HL-60 (cell line): Measurements from ENCODE around the gene ENG.

Experiments used
- DNase-seq, 2 experiments: peaks; one replicate each; pipeline ENCODE4 v3.0.0-alpha.2; 2010 to 2020; ENCODE audit warnings: low read depth in 1 of 2, low spot score in 1 of 2
- H3K27ac ChIP-seq: fragments of 250-450 bp; sonication (Bioruptor Pico); replicated peaks from 2 replicates; pipeline ENCODE4 v1.5.1; 2020; ENCODE audit warnings: mild to moderate bottlenecking, moderate library complexity
- H3K27me3 ChIP-seq: fragments of 250-450 bp; sonication (Bioruptor Pico); 2 replicates; pipeline ENCODE4 v1.5.1; 2021; ENCODE audit warnings: mild to moderate bottlenecking, moderate library complexity; ENCODE audit not compliant: insufficient read depth, poor library complexity, severe bottlenecking
- H3K4me3 ChIP-seq: replicated peaks from 2 replicates; pipeline ENCODE4 v1.5.1; 2011; ENCODE audit warnings: mild to moderate bottlenecking, control low read depth, low read length; ENCODE audit not compliant: insufficient read depth
- GABPA ChIP-seq: IDR thresholded peaks from 2 replicates; pipeline ENCODE4 v1.6.1; 2012; ENCODE audit warnings: low read depth
- POLR2AphosphoS5 ChIP-seq: IDR thresholded peaks from 2 replicates; pipeline ENCODE4 v1.6.1; 2012; ENCODE audit warnings: low read depth
- SPI1 ChIP-seq: IDR thresholded peaks from 2 replicates; pipeline ENCODE4 v1.6.1; 2012; ENCODE audit warnings: low read depth, mild to moderate bottlenecking, borderline replicate concordance
- TF ChIP-seq, protein P1 (sequence below): IDR thresholded peaks from one replicate; pipeline ENCODE4 v1.5.1; 2011; ENCODE audit warnings: low read length, control low read depth, inconsistent platforms; ENCODE audit not compliant: insufficient read depth
- TF ChIP-seq, protein P2 (sequence below): IDR thresholded peaks from 2 replicates; pipeline ENCODE4 v1.6.1; 2012; ENCODE audit warnings: low read depth; ENCODE audit not compliant: insufficient replicate concordance

The ENG gene

DNA sequence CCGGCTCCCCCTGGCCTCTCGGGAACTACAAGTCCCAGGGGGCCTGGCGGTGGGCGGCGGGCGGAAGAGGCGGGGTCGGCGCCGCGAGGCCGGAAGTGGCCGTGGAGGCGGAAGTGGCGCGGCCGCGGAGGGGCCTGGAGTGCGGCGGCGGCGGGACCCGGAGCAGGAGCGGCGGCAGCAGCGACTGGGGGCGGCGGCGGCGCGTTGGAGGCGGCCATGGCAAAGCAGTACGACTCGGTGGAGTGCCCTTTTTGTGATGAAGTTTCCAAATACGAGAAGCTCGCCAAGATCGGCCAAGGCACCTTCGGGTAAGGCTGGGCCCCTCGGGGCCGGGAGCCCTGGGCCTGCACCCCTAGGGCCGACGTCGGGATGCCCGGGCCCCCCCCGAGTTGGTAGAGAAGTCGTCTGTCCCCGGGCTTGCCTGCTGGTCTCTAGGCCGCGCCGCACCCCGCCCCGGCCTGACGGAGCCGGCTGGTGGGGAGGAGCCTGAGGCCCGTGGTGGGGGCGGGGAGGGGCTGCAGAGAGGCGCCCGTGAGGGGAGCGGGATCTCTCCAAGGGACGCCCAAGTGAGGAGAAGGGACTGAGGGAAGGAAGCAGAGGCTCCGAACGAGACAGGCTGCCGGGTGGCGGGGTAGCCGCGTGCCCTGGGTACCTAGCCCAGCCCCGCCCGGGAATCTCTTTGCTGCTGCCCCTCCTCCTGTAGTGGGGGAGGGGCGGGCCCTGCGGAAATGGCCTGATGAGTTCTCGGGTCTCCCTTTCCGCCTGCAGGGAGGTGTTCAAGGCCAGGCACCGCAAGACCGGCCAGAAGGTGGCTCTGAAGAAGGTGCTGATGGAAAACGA is 68.3 kb downstream of the ENG start, which contains the start of gene CDK9:
Gene CDK9 (plus strand): TSS at position 102 of the 840 bp plus-strand sequence. CDS start 115 bp downstream, at position 217.
- Histone ChIP-seq H3K4me3 (peak within 1 kb of the TSS; percentile 93), H3K27me3 (no peaks in the 10 kb centered on the region), H3K27ac (peak within 1 kb of the TSS; percentile 96)
- DNase-seq: peak in 1 of 2 experiments; percentile 90
- TF ChIP-seq GABPA (peak; percentile 85), SPI1 (peak; percentile 59; the same call in 1 of the 2 replicates), POLR2AphosphoS5 (peak; percentile 42; the same call in 1 of the 2 replicates)
- TF ChIP-seq, protein P1, sequence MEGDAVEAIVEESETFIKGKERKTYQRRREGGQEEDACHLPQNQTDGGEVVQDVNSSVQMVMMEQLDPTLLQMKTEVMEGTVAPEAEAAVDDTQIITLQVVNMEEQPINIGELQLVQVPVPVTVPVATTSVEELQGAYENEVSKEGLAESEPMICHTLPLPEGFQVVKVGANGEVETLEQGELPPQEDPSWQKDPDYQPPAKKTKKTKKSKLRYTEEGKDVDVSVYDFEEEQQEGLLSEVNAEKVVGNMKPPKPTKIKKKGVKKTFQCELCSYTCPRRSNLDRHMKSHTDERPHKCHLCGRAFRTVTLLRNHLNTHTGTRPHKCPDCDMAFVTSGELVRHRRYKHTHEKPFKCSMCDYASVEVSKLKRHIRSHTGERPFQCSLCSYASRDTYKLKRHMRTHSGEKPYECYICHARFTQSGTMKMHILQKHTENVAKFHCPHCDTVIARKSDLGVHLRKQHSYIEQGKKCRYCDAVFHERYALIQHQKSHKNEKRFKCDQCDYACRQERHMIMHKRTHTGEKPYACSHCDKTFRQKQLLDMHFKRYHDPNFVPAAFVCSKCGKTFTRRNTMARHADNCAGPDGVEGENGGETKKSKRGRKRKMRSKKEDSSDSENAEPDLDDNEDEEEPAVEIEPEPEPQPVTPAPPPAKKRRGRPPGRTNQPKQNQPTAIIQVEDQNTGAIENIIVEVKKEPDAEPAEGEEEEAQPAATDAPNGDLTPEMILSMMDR: no peak
- TF ChIP-seq, protein P2, sequence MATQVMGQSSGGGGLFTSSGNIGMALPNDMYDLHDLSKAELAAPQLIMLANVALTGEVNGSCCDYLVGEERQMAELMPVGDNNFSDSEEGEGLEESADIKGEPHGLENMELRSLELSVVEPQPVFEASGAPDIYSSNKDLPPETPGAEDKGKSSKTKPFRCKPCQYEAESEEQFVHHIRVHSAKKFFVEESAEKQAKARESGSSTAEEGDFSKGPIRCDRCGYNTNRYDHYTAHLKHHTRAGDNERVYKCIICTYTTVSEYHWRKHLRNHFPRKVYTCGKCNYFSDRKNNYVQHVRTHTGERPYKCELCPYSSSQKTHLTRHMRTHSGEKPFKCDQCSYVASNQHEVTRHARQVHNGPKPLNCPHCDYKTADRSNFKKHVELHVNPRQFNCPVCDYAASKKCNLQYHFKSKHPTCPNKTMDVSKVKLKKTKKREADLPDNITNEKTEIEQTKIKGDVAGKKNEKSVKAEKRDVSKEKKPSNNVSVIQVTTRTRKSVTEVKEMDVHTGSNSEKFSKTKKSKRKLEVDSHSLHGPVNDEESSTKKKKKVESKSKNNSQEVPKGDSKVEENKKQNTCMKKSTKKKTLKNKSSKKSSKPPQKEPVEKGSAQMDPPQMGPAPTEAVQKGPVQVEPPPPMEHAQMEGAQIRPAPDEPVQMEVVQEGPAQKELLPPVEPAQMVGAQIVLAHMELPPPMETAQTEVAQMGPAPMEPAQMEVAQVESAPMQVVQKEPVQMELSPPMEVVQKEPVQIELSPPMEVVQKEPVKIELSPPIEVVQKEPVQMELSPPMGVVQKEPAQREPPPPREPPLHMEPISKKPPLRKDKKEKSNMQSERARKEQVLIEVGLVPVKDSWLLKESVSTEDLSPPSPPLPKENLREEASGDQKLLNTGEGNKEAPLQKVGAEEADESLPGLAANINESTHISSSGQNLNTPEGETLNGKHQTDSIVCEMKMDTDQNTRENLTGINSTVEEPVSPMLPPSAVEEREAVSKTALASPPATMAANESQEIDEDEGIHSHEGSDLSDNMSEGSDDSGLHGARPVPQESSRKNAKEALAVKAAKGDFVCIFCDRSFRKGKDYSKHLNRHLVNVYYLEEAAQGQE: no peak

DNA sequence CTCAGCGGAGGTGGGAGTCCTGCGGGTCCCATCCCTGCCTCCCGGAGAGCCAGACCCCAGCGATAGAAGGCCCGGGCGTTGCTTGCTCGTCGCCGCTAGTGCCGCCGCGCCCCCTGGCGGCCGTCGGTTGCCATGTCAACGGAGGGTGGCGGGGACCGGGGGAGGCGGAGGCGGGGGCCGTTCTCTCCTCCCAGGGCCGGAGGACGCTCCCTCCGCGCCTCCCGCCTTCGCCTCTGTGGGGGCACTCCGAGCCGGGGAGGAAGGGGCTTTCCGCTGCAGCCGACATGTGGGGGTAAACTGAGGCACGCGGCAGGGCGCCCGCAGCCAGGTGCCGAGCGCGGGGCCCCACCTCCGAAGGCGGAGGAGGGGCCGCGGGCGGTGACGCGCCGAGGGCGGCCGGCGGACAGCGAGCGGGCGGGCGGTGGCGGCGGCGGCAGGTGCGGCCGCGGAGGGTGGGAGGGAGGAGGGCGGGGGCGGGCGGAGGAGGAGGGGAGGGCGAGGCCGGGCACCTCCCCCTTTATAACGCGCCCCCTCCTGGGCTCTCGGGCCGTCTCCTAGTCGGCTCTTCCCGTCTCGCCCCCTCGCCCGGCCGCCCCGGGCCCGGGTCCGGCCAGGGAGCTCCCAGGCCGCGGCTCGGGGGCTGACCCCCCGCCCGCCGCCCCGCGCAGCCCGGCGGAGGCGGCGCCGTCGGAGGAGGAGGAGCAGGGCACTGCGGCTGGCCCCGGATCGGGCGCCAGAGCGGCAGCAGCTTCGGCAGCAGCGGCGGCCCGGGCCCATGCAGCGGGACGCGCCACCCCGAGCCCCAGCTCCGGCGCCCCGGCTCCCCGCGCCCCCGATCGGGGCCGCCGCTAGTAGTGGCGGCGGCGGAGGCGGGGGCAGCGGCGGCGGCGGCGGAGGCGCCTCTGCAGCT is 69.2 kb downstream of the ENG start:
- TF ChIP-seq, protein P2: no peak
- no peak for TF ChIP-seq GABPA
- no peak for TF ChIP-seq POLR2AphosphoS5
- TF ChIP-seq, protein P1: peak; percentile 49
- peak overlapping the region; percentile 93 for H3K4me3 ChIP-seq
- H3K27ac ChIP-seq: peak overlapping the region; percentile 96
- H3K27me3 ChIP-seq: no peaks in the 10 kb centered on the region
- peak in 1 of 2 experiments; percentile 89 for DNase-seq

DNA sequence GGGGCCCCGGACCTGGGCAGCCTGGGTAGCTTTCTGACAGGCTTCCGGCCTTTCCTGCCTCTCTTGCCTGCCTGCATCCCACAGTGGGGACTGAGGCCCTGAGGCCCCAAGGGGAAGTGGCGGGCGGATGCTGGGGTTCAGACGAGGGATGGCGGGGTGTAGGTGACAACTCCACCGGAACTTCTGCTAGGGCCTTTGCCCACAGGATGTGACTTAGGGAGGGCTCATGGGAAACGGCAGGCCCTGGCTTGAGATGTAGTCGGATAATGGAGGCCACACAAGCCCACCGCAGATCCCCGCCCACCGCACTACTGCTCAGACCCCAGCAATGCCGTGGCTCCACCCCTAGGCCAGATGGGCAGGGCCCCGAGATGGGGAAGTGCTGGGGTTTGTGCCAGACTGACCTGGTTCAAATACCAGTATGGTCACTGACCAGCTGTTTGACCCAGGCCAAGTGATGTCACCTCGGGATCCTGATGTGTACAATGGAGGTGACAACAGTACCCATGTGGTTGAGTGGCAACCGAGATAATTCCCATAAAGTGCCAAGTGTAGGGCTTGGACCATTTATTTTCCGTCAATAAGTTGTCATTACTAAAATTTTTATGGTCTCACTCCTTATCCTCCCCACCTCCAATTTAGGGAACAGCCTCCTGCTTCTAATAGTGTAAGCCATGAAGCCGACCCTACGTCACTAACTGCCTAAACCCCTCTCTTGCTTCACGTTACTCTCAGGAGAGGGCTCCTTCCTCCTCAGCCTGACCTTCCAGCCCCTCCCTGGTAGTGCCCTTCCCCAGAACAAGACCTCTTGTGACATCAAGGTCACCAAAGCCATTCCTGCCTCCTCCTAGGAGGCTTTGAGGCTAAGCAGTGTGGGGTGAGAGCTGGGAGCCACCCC is 71.1 kb downstream of the ENG start:
- TF ChIP-seq POLR2AphosphoS5: peak; percentile 91
- TF ChIP-seq SPI1: peak; percentile 83
- TF ChIP-seq GABPA: peak; percentile 71
- TF ChIP-seq, protein P2: peak; percentile 40
- TF ChIP-seq, protein P1: no peak
- Histone ChIP-seq H3K27ac (peak overlapping the region; percentile 96), H3K27me3 (no peaks in the 10 kb centered on the region), H3K4me3 (no peak overlapping the region)
- DNase-seq: peak; percentile 93 to 97
